GM18499 (cell line): Measurements from ENCODE around the gene PTCH1.

Experiments
- ATAC-seq: cut with Tn5 transposase; IDR thresholded peaks from one replicate; pipeline ENCODE4 v1.9.1; 2021; ENCODE audit warnings: moderate number of reproducible peaks; ENCODE audit not compliant: insufficient read depth, unreplicated experiment

The PTCH1 gene

GRCh38 chr9:95513711-95514110, 3.1 kb downstream of the PTCH1 start:
- no peak for ATAC-seq

DNA sequence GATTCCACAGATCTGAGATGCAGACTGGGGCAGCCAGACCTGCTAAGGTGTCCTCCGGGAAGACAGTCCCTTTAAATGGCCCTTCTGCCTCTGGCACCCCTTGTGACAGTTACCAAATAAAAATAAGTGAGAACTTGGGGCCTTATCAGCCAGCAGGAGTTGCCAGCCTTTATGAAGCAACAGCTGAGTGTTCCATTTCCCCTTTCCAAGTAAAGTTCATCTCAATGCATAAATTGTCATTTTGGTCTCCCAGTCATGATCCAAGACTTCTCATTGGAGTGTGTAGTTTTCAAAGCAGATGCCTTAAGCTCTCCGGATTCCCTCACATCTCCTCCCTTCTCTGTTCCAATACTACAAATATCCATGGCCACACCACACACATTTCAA, 4.1 kb downstream of the PTCH1 start:
- no peak for ATAC-seq

DNA sequence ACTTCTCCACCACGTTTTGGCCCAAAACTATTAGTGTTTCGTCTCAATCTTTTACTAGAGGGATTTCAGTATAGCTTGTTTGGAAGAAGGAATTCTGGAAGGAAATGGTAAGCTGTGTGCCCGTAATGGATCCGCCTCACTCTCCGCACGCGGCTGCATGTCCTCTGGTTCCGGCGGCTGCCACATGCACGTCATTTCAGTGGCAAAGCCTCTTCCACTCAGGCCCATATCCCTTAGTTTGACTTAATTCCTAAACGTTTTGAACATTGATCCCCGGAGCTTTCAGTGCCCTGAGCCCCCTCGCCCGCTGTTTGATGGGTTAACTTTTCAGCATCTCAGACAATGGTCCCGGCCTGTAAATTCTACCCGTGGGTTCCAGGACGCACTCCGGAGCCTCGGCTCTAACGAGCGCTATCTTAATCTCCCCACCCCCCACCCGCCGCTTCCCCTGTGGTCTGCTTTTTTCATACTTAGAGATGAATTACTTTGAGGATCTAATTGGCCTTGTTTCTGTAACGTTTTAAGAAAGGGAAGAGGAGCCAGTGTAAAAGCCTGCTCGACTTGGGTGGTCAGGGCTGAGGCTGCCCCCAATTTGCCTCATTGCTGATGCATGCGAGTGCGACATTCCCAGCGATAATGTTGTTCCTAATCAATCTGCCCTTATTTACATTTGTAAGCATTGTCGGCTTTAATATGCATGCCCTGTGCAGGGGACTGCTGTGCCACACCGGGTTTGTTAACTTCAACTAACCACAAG, 4.6 kb downstream of the PTCH1 start:
- no peak for ATAC-seq

GRCh38 chr9:95511616-95511931, 5.2 kb downstream of the PTCH1 start:
- ATAC-seq = no peak

GRCh38 chr9:95510709-95511615, 5.8 kb downstream of the PTCH1 start:
- no peak for ATAC-seq

DNA sequence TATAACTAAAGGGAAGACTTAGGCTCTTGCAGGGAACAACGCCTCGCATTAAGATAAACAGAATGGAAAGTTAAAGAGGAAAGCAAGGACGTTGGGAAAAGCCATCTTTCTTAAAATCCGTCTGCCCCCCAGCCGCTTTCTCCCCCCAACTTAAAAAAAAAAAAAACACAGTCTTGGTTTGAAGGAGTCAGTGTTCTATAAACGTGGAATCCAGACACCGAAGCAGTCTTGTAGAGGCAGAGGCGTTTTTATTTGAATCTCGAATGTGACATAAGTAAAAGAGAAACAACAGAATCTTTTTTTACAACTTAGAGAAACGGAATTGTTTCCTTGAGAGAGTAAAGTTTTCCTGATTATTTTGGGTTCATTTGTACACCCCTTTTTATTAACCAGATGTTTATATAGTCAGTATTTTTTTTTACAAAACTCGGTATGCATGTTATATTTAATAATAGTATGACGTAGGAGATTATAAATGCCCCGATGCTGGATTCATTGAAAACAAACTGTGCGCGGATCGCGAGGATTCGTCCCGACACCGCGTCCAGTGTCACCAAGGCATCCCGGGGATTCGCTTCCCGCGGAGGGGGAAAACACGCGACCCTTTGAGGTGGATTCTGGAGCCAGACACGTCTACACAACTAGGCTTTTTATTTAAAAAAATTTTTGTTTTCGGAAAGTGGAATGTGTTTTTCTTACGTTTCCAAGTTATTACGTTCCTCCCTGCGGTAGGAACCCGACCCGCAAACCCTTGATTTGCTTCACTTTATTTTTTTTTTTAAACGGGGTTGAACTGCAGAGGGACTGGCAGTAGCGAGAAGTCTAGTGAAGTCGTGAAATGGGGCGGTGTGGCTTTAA, 6.7 kb downstream of the PTCH1 start:
- no peak for ATAC-seq

DNA sequence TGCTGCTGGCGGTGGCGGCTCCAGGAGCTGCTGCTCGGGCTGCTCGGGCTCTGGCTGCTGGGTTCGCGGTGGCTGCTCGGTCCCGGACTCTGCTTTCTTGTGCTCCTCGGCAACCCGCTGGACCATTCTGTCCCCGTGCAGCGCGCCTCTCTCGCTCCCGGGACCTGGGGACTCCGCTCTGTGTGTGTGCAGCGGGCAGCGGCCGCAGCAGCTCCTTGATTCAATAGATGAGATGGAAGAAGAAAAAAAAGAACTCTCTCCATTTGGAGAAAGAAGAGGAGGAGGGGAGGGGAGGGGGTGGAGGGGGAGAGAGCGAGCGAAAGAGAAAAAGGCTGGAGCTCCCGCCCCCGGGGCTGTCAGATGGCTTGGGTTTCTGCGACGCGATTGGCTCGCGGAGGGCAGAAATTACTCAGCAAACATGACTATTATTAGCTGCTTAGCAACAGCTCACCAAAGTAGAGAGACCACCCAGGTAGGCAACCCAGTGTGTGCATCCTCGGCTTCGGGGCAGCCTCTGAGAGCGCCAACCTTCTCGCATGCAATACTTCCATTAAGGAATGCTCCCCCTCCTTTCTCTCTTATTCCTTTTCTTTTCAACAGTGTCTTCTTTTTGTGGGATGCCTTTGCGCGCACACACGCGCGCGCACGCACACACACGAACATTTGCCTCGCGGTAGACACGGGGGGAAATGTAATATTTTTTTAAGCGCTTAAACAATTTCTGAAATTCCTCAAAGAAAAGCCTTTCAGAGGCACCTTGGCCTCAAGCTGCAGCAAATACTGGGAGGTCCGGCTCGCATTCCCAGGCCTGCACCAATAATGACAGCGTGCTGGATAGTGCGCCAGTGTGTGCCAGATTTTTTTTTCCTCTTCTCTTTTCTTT, 7.6 kb downstream of the PTCH1 start:
- ATAC-seq = no peak

DNA sequence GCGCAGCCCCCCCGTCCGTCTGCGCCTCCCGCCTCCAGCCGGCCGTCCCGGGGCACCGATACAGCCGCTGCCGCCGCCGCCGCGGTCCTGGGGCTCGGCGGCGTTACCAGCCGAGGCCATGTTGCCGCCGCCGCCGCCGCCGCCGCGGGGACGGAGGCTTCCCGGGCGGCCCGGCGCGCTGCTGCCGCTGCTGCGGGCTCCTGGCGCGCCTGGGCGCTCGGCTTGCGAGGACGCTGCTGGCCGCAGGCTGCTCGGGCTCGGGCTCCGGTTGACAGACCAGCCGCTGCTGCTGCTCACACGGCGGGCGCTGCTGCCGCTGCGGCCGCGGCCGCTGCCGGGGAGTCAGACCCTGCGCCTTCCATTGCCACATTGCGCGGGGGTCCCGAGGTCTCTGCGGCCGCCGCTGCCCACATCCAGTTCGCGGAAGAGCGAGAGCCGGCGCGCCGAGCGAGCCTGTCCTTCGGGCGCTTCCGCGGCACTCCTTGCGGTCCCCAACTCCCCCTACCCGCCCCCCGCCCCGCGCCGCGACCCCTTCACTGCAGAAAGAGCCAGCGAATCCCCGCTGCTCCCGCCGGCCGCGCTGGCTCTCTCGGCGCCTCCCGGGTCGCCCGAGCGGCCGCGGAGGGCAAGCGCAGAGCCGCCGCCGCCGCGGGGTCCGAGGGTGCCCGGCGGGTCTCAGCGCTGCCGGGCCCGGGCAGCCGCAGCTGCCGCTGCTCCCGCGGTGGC, 8.4 kb downstream of the PTCH1 start:
- no peak for ATAC-seq

DNA sequence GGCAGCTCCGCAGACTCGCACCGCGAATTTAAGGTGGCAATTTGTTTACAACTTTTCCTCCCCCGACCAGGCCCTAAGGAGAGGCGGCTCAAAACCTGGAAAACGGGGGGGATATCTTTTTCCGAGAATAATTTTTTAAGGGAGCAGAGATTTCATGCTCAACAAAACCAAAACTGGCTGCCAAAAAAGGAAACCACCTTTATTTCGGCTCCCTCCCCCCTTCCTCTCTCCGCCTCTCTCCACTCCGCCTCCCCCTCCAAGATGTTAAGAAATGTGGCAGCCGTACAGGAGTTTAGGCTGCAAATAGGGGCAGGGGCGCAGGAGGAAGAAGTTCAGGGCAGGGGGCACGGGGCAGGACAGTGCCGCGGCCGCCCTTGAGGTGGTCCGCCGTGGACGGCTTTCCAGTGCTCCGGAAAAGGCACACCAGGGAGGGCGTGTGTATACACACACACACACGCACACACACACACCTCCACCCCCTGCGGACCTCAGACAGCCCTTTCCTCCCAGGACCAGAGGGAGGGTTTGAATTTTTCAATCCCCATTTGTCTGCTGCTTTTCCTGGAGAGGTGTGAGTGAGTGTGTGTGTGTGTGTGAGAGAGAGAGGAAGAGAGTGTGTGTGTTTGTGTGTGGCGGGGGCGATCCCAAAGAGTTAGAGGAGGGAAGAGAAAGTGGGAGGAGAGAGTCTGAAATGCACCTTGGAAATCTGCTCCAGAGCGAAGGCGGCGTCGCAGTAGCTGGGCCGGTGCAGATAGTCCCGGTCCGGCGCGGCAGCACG, 9.1 kb downstream of the PTCH1 start:
- ATAC-seq = no peak

GRCh38 chr9:95506678-95507463, 9.9 kb downstream of the PTCH1 start:
- no peak for ATAC-seq

DNA sequence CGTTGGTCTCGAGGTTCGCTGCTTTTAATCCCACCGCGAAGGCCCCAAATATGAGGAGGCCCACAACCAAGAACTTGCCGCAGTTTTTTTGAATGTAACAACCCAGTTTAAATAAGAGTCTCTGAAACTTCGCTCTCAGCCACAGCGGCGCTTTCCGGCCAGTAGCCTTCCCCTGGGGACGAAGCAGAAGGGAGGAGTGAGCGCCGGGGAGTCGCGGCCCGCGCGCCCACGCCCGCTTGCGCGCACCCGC, 10.4 kb downstream of the PTCH1 start:
- no peak for ATAC-seq

DNA sequence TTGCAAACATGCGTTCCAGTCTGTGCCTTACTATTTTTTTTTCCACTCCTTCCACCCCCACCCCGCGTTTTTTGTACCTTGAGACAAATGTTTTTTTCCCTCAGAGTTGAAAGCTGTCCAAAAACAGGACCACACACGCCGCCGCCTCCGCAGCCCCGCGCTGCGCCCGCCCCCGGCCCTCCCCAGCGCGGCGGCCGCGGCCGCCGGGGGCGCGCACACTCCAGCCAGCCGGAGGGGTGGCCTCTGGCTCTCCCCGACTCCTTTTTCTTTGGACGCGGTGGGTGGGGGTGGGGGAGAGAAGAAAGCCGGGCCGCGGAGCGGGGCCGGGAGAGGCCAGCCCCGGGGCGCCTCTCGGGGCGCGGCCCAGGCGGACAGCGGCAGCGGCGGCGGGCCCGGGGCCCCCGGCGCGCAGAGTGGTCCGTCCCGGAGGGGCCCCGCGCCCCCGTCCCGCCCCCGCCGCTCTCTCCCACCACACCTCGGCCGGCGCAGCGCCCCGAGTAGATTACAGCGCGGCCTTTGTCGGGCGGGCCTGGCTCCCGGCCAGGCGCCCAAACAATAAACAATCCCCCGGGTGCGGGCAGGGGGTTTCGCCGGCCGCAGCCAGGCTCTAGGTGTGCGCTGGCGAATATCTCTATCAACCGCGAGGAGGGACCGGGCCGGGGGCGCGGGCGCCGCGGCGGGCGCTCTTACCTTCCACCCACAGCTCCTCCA, 10.9 kb downstream of the PTCH1 start:
- no peak for ATAC-seq

GRCh38 chr9:95505072-95505716, 11.6 kb downstream of the PTCH1 start:
- ATAC-seq = no peak

DNA sequence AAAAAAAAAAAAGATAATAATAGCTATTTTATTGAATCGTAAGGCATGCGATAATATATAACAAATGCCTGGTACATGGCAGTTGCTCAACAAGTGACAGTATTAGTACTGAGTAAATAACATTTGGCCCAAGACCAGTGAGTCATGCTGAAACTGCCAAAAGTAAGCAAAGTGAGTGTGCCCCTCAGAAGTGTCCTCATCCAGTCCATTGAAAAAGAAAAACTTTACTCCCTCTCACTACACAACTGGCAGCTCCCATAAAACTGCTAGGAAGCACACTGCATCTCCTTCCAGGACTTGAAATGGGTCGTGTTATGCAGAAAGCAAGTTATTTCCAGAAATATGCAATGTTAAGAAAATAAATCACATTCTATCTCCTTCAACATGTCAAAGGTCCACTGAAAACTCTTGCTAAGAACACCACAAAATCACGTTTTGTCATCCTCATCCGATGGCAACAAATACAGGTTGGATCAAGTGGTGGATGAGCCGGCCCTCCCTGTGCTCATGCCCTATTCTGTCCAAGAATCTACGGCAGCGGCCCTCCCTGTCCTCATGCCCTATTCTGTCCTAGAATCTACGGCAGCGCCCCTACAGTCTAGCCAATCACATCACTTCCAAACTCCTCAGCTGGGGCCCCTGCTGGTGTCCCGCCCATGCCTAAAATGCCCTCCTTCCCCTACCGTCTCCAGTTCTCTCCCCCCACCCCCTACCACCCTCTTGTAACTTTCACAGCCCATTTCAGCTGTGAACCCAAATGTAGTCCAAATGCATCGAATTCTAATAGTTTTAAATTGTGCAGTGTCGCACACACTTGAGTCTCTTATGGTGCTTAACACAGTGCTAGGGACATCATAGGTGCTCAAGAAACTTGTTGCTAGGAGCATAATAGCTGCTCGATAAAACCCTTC, 12.5 kb downstream of the PTCH1 start:
- no peak for ATAC-seq

- ATAC-seq = no peak
Measured at GRCh38 chr9:95503369-95503768, 13.4 kb downstream of the PTCH1 start.

DNA sequence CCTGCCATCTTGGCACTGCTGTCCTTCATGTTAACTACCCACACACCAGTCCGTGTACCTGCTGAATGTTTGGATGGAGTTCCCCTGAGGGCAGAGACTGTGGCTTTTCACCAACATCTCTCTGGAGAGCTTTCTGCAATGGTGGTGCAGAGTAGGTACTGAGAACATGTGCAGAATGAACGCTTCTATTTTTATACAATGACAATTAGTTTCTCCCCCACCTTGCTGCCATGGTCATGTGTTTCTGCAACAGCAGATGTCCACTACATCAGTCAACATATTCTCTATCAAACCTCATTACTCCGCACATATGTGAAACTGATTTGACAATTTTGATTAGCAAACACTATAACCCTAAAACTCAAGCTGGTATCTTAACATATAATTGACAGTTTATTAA, 14.5 kb downstream of the PTCH1 start:
- ATAC-seq = no peak
